Brain pericyte (primary cell): ENCODE data around the gene KCNC2.

Experiments used
- DNase-seq: peaks from one replicate; pipeline ENCODE4 v3.0.0-alpha.2; 2012; ENCODE audit warnings: low read depth, low spot score

The KCNC2 gene

DNA sequence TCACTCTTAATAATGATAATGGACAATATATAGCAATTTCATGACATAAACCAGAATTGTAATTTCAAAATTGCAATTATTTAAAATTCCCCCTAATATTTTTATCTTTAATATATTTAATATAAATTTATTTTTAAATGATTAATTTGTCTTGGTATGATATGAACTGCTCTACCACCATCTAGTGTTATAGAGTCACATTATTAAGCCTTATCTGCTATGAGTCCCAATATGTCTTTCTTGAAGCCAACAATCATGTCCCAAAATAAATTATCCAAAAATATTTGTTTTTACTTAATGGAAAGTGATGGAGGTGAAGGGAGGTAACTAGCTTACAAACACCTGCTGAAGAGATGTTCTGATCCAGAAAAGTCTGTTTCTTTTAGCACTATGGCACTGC, 151.4 kb downstream of the KCNC2 start:
- no peak for DNase-seq

DNA sequence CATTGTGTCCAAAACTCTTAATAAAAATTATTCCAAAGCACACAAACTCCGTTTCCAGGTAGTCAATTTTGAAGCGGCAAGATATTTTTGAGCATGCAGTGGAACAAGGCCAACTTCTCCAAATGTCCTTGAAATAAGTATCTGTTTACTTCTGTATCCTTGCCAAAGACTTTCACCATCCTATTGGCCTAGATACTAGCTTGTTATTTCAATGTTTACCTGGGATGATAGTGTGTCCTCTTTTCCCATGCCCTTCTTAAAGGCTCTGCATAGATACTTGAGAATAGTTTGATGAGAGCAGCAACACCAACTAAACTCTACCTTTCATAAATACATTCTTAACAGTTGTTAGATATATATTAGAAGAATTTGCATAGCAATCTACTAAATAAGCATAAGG, 160.9 kb downstream of the KCNC2 start:
- DNase-seq = no peak

- DNase-seq = no peak
Observed at GRCh38 chr12:75047885-75048525, 161.6 kb downstream of the KCNC2 start.

DNA sequence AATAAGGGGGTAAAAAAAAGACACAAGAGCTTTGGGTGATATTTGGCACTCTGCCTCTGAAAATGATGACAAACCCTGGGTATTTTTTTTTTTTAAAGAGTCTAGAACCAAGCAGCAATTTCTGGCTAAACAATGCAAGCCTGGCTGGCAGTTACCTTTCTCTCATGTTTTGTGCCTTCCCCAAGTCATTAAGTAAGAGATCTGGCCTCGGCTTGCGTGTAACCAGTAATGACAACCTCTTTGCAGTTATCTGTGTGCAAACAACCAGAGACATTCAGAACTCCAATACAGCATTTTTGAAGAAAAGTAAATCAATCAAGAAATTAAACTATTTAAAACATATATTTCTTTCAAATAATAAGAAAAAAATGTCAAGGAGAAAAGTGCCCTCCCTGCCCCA, 167.5 kb downstream of the KCNC2 start:
- DNase-seq = no peak

GRCh38 chr12:75041472-75041871, 168.2 kb downstream of the KCNC2 start:
- DNase-seq = no peak

GRCh38 chr12:75020068-75020557, 189.5 kb downstream of the KCNC2 start:
- DNase-seq = no peak

DNA sequence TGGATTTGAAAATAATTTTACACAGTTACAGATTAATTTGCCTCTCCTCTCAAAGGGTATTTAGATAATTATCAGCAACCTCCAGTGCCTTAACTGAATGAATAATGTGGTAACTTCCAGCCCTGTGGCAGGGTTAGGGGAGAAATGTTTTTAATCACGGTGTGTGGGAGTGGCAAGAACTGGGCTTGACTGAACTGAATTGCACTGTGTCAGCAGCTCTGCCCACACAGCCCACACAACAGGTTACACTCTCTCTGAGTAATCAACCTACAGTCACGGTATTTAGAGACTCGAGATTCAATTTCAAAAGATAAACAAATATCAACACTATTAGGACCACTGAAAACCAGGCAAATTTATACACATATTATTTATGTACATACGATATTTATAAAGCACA, 198.5 kb downstream of the KCNC2 start:
- no peak for DNase-seq

GRCh38 chr12:75007133-75007532, 202.5 kb downstream of the KCNC2 start:
- DNase-seq = no peak

- no peak for DNase-seq
Observed at GRCh38 chr12:75000120-75000519, 209.5 kb downstream of the KCNC2 start.

GRCh38 chr12:74999474-74999873, 210.2 kb downstream of the KCNC2 start:
- DNase-seq = no peak
